Vagina (tissue), 2 donors: ENCODE measurements around the gene MEN1.

Source experiments
- CTCF ChIP-seq, 3 experiments: fragments of 450-650 bp in 2 of 3; fragments of 200-600 bp in 1 of 3; sonication (generic) in 1 of 3; IDR thresholded peaks; one replicate each; pipeline ENCODE4 v1.5.1; 2017 to 2019; ENCODE audit warnings: antibody characterized with exemption in 3 of 3, mild to moderate bottlenecking in 2 of 3, moderate library complexity in 2 of 3
- POLR2A ChIP-seq, 2 donors: fragments of 450-650 bp; IDR thresholded peaks; one replicate each; pipeline ENCODE4 v1.6.1; 2017; ENCODE audit warnings: antibody characterized with exemption in 2 of 2, mild to moderate bottlenecking in 2 of 2, moderate library complexity in 2 of 2
- POLR2AphosphoS5 ChIP-seq, 2 donors: sonication (generic); formaldehyde crosslinking; IDR thresholded peaks; one replicate each; pipeline ENCODE4 v1.9.0; 2017; ENCODE audit warnings: antibody characterized with exemption in 2 of 2, mild to moderate bottlenecking in 2 of 2, low read depth in 1 of 2; ENCODE audit not compliant: insufficient read depth in 1 of 2

- TF ChIP-seq CTCF (IDR thresholded peaks at IDR 0.05), result no peak
- TF ChIP-seq POLR2AphosphoS5 (IDR thresholded peaks at IDR 0.05; ENCODE audit: insufficient read depth in 1 of 2, low read depth in 1 of 2), result no peak
- TF ChIP-seq POLR2A (IDR thresholded peaks at IDR 0.05), result no peak
Measured at GRCh38 chr11:64805481-64805880, 4.9 kb downstream of the MEN1 start.
